PC-3 (cell line): ENCODE measurements around the gene CHD9.

Experiments
- EZH2 ChIP-seq: fragments of 300-600 bp; sonication (generic); IDR thresholded peaks from one replicate; pipeline ENCODE4 v1.6.1; 2017; ENCODE audit warnings: antibody characterized with exemption, mild to moderate bottlenecking, low read length; ENCODE audit not compliant: unreplicated experiment
- TF ChIP-seq, protein P1 (sequence below): fragments of 300-600 bp; sonication (generic); conservative IDR thresholded peaks from 2 replicates; pipeline ENCODE4 v1.5.1; 2017; ENCODE audit warnings: antibody characterized with exemption, low read depth, mild to moderate bottlenecking, low read length

DNA sequence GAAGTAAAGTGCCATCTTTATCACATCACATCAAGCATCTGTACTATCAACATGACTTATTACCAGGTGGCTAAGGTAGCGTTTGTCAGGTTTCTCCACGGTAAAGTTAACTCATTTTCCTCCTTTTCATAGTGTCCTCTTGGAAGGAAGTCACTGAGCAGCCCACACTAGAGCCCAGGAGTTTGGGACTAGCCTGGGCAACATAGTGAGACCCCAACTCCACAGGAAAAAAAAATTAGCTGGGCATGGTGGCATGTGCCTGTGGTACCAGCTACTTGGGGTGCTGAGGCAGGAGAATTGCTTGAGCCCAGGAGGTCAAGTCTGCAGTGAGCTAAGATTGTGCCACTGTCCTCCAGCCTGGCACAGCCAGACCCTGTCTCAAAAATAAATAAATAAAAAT, 12.9 kb downstream of the CHD9 start:
- TF ChIP-seq, protein P1, sequence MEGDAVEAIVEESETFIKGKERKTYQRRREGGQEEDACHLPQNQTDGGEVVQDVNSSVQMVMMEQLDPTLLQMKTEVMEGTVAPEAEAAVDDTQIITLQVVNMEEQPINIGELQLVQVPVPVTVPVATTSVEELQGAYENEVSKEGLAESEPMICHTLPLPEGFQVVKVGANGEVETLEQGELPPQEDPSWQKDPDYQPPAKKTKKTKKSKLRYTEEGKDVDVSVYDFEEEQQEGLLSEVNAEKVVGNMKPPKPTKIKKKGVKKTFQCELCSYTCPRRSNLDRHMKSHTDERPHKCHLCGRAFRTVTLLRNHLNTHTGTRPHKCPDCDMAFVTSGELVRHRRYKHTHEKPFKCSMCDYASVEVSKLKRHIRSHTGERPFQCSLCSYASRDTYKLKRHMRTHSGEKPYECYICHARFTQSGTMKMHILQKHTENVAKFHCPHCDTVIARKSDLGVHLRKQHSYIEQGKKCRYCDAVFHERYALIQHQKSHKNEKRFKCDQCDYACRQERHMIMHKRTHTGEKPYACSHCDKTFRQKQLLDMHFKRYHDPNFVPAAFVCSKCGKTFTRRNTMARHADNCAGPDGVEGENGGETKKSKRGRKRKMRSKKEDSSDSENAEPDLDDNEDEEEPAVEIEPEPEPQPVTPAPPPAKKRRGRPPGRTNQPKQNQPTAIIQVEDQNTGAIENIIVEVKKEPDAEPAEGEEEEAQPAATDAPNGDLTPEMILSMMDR, result no peak
- TF ChIP-seq EZH2, result no peak
